SU-DHL-6 (cell line): ENCODE measurements around the gene TLN1.

Experiments used
- H2AFZ ChIP-seq: fragments of 200-600 bp; sonication (generic); 2 replicates; pipeline ENCODE4 v1.6.1; 2014; ENCODE audit warnings: low read depth, mild to moderate bottlenecking, moderate library complexity, mixed read lengths, antibody characterized with exemption, low read length; ENCODE audit not compliant: severe bottlenecking
- H3F3A ChIP-seq: fragments of 200-600 bp; shearing (Covaris generic); 2 replicates; pipeline ENCODE4 v1.6.0; 2016; ENCODE audit warnings: antibody characterized with exemption, mild to moderate bottlenecking; ENCODE audit not compliant: insufficient read depth
- H3K27ac ChIP-seq: fragments of 200-600 bp; sonication (generic); 2 replicates; pipeline ENCODE4 v1.5.1; 2016; ENCODE audit warnings: low read depth, mild to moderate bottlenecking, low read length, moderate library complexity, mixed read lengths
- H3K27me3 ChIP-seq: fragments of 200-600 bp; sonication (generic), shearing (Covaris generic); 2 replicates; pipeline ENCODE4 v1.6.0; 2014; ENCODE audit warnings: mild to moderate bottlenecking, low read length
- H3K36me3 ChIP-seq: fragments of 200-600 bp; sonication (generic); 2 replicates; pipeline ENCODE4 v1.6.1; 2014; ENCODE audit warnings: mild to moderate bottlenecking, low read length, mixed read lengths
- H3K4me2 ChIP-seq: fragments of 300-600, 200-600 bp; shearing (Covaris generic), sonication (generic); 2 replicates; pipeline ENCODE4 v1.6.0; 2014; ENCODE audit warnings: low read length, low read depth, mild to moderate bottlenecking; ENCODE audit not compliant: poor library complexity, severe bottlenecking
- H3K4me3 ChIP-seq: fragments of 200-600 bp; sonication (generic); 2 replicates; pipeline ENCODE4 v1.5.1; 2014; ENCODE audit warnings: antibody characterized with exemption, low read length, mild to moderate bottlenecking, mixed read lengths; ENCODE audit not compliant: insufficient read depth, poor library complexity, severe bottlenecking
- H3K79me2 ChIP-seq: fragments of 200-600 bp; sonication (generic); 2 replicates; pipeline ENCODE4 v1.6.1; 2014; ENCODE audit warnings: mild to moderate bottlenecking, low read length, moderate library complexity; ENCODE audit not compliant: insufficient read depth
- H3K9ac ChIP-seq: fragments of 200-600 bp; sonication (generic); 2 replicates; pipeline ENCODE4 v1.7.0; 2014; ENCODE audit warnings: mild to moderate bottlenecking, low read length
- H3K9me2 ChIP-seq: fragments of 200-600 bp; sonication (generic); replicated peaks from 2 replicates; pipeline ENCODE4 v1.6.1; 2014; ENCODE audit warnings: low read length; ENCODE audit not compliant: insufficient read depth
- H3K9me3 ChIP-seq: fragments of 200-600 bp; sonication (generic); 2 replicates; pipeline ENCODE4 v1.6.1; 2014; ENCODE audit warnings: low read length, mixed read lengths; ENCODE audit not compliant: insufficient read depth
- H4K20me1 ChIP-seq: fragments of 200-600 bp; sonication (generic); 2 replicates; pipeline ENCODE4 v1.6.1; 2014; ENCODE audit warnings: low read depth, mild to moderate bottlenecking, antibody characterized with exemption, low read length, moderate library complexity, mixed read lengths
- CTCF ChIP-seq: fragments of 200-600 bp; sonication (generic); IDR thresholded peaks from one replicate; pipeline ENCODE4 v1.5.1; 2017; ENCODE audit warnings: antibody characterized with exemption, mild to moderate bottlenecking, low read length, moderate library complexity; ENCODE audit not compliant: insufficient read depth, poor library complexity, severe bottlenecking
- EZH2phosphoT487 ChIP-seq: fragments of 200-600 bp; sonication (generic), shearing (Covaris generic); conservative IDR thresholded peaks from 2 replicates; pipeline ENCODE4 v1.6.1; 2018; ENCODE audit warnings: mild to moderate bottlenecking, antibody characterized with exemption, low read length, moderate library complexity, mixed read lengths

The TLN1 gene

GRCh38 chr9:35729101-35729500 lies 2.9 kb downstream of the TLN1 start:
- no peak for TF ChIP-seq CTCF
- TF ChIP-seq EZH2phosphoT487 = no peak
- peaks cover 60% of the 10 kb centered on the region for H3K79me2 ChIP-seq
- no peaks in the 10 kb centered on the region for H3K9me2 ChIP-seq
- no peaks in the 10 kb centered on the region; the same call in 1 of the 2 replicates for H4K20me1 ChIP-seq
- H3K9me3 ChIP-seq = no peaks in the 10 kb centered on the region
- no peak overlapping the region for H2AFZ ChIP-seq
- no peak overlapping the region for H3K27ac ChIP-seq
- peak overlapping the region; percentile 95 for H3K4me2 ChIP-seq
- peaks cover 7% of the 10 kb centered on the region; the same call in 1 of the 2 replicates for H3K36me3 ChIP-seq
- peaks cover 8% of the 10 kb centered on the region; the same call in 1 of the 2 replicates for H3F3A ChIP-seq
- H3K9ac ChIP-seq = peak overlapping the region; percentile 9; the same call in 1 of the 2 replicates
- H3K4me3 ChIP-seq = no peak overlapping the region
- H3K27me3 ChIP-seq = no peaks in the 10 kb centered on the region

GRCh38 chr9:35728041-35728971 lies 3.7 kb downstream of the TLN1 start:
- H3K27ac ChIP-seq = peak overlapping the region; percentile 28
- H3K4me3 ChIP-seq = no peak overlapping the region
- peaks cover 59% of the 10 kb centered on the region for H3K79me2 ChIP-seq
- H4K20me1 ChIP-seq = no peaks in the 10 kb centered on the region; the same call in 1 of the 2 replicates
- no peak overlapping the region for H2AFZ ChIP-seq
- H3K9ac ChIP-seq = peak overlapping the region; percentile 25
- TF ChIP-seq EZH2phosphoT487 = no peak
- TF ChIP-seq CTCF = no peak
- H3F3A ChIP-seq = peaks cover under 1% of the 10 kb centered on the region; the same call in 1 of the 2 replicates
- no peaks in the 10 kb centered on the region for H3K9me3 ChIP-seq
- H3K27me3 ChIP-seq = no peaks in the 10 kb centered on the region
- peak overlapping the region; percentile 95 for H3K4me2 ChIP-seq
- no peaks in the 10 kb centered on the region for H3K9me2 ChIP-seq
- H3K36me3 ChIP-seq = peaks cover 7% of the 10 kb centered on the region; the same call in 1 of the 2 replicates

GRCh38 chr9:35727676-35728040 lies 4.3 kb downstream of the TLN1 start:
- H3K9me2 ChIP-seq = no peaks in the 10 kb centered on the region
- H3K4me2 ChIP-seq = peak overlapping the region; percentile 95
- H4K20me1 ChIP-seq = no peaks in the 10 kb centered on the region; the same call in 1 of the 2 replicates
- no peaks in the 10 kb centered on the region for H3F3A ChIP-seq
- H3K36me3 ChIP-seq = peaks cover 7% of the 10 kb centered on the region; the same call in 1 of the 2 replicates
- H3K27ac ChIP-seq = peak overlapping the region; percentile 23; the same call in 1 of the 2 replicates
- no peak overlapping the region for H3K4me3 ChIP-seq
- no peak overlapping the region for H2AFZ ChIP-seq
- no peaks in the 10 kb centered on the region for H3K27me3 ChIP-seq
- peaks cover 54% of the 10 kb centered on the region for H3K79me2 ChIP-seq
- no peaks in the 10 kb centered on the region for H3K9me3 ChIP-seq
- TF ChIP-seq CTCF (no peak), EZH2phosphoT487 (no peak)
- peak overlapping the region; percentile 25; the same call in 1 of the 2 replicates for H3K9ac ChIP-seq
